OCI-LY7 (cell line): ENCODE results near the gene ZMAT5. TPM values are rescaled to one million over a fixed set of nuclear protein-coding genes. Genes with fewer than 3 reads are reported as not detected.

Source experiments
- BruUV-seq: library from RNA; stranded (reverse); fragments of 400-500 nt; replicated peaks from 2 replicates; lab custom pipeline; 2021; lab: Mats Ljungman, UMichigan
- CTCF ChIA-PET: fragments of 300-600 bp; sonication (Branson Sonifier 250); formaldehyde crosslinking; loops from one replicate; lab custom pipeline; 2022; ENCODE audit warnings: antibody characterized with exemption; ENCODE audit not compliant: unreplicated experiment; lab: Charles Lee
- POLR2A ChIA-PET: fragments of 300-600 bp; sonication (Branson Sonifier 250); formaldehyde crosslinking; loops from one replicate; lab custom pipeline; 2022; ENCODE audit warnings: antibody characterized with exemption; lab: Charles Lee
- DNase-seq: peaks from one replicate; pipeline ENCODE4 v3.0.0-alpha.2; 2015; ENCODE audit warnings: low spot score
- H2AFZ ChIP-seq: fragments of 200-600 bp; sonication (generic), shearing (Covaris generic); 2 replicates; pipeline ENCODE4 v1.6.1; 2014; ENCODE audit warnings: mild to moderate bottlenecking, antibody characterized with exemption, low read length, moderate library complexity
- H3K27ac ChIP-seq: fragments of 200-600 bp; sonication (generic); 2 replicates; pipeline ENCODE4 v1.5.1; 2014; ENCODE audit warnings: mixed run types, low read depth, mild to moderate bottlenecking, moderate library complexity, low read length, inconsistent platforms; ENCODE audit not compliant: poor library complexity, severe bottlenecking
- H3K36me3 ChIP-seq: fragments of 200-600 bp; sonication (generic); 2 replicates; pipeline ENCODE4 v1.6.1; 2014; ENCODE audit warnings: mild to moderate bottlenecking, antibody characterized with exemption, low read length, moderate library complexity, mixed read lengths; ENCODE audit not compliant: insufficient read depth
- H3K4me1 ChIP-seq: fragments of 200-600 bp; sonication (generic); 2 replicates; pipeline ENCODE4 v1.5.1; 2014; ENCODE audit warnings: mild to moderate bottlenecking, low read length; ENCODE audit not compliant: insufficient read depth, poor library complexity, severe bottlenecking
- H3K4me2 ChIP-seq: fragments of 200-600 bp; sonication (generic); 2 replicates; pipeline ENCODE4 v1.6.1; 2014; ENCODE audit warnings: mild to moderate bottlenecking, low read length
- H3K4me3 ChIP-seq: fragments of 200-600 bp; sonication (generic); 2 replicates; pipeline ENCODE4 v1.5.1; 2014; ENCODE audit warnings: mild to moderate bottlenecking, low read depth, low read length; ENCODE audit not compliant: poor library complexity, severe bottlenecking
- H3K79me2 ChIP-seq: fragments of 200-600 bp; sonication (generic); 2 replicates; pipeline ENCODE4 v1.6.1; 2016; ENCODE audit warnings: low read depth, mild to moderate bottlenecking, low read length, moderate library complexity, mixed read lengths; ENCODE audit not compliant: insufficient read depth
- H3K9me2 ChIP-seq: fragments of 200-600 bp; sonication (generic); 2 replicates; pipeline ENCODE4 v1.6.1; 2016; ENCODE audit warnings: mild to moderate bottlenecking, low read length, mixed read lengths; ENCODE audit not compliant: insufficient read depth
- H3K9me3 ChIP-seq: fragments of 200-600 bp; sonication (generic); 2 replicates; pipeline ENCODE4 v1.6.1; 2014; ENCODE audit warnings: mild to moderate bottlenecking, mixed run types, low read length, mixed read lengths
- H4K20me1 ChIP-seq: fragments of 200-600 bp; sonication (generic); 2 replicates; pipeline ENCODE4 v1.6.1; 2014; ENCODE audit warnings: mild to moderate bottlenecking, antibody characterized with exemption, low read length, moderate library complexity, mixed read lengths; ENCODE audit not compliant: insufficient read depth
- EZH2phosphoT487 ChIP-seq: fragments of 200-600 bp; sonication (generic); IDR thresholded peaks from 2 replicates; pipeline ENCODE4 v1.6.1; 2018; ENCODE audit warnings: low read depth, borderline replicate concordance, mild to moderate bottlenecking, mixed run types, antibody characterized with exemption, low read length, moderate library complexity, mixed read lengths
- intact Hi-C: fragments of 100-400 bp; cut with micrococcal nuclease; formaldehyde crosslinking; loops from one replicate; pipeline ENCODE4 v1.10.0; 2022; ENCODE audit not compliant: unreplicated experiment
- total RNA-seq, 2 experiments: library from RNA; depleted of rRNA in 1 of 2; stranded (reverse); fragments of >200 nt in 1 of 2; shearing (Covaris generic) in 1 of 2; gene quantifications; 2 replicates each; pipeline ENCODE4 v1.2.3, GENCODE V29; 2014 to 2022
- TF ChIP-seq, protein P1 (sequence below): fragments of 200-600 bp; sonication (generic); conservative IDR thresholded peaks from 2 replicates; pipeline ENCODE4 v1.5.1; 2014; ENCODE audit warnings: mild to moderate bottlenecking, antibody characterized with exemption, low read length, moderate library complexity, mixed read lengths

The ZMAT5 gene
- total RNA-seq, 2 experiments from 2014 or later = 19.1 to 21.2 TPM

DNA sequence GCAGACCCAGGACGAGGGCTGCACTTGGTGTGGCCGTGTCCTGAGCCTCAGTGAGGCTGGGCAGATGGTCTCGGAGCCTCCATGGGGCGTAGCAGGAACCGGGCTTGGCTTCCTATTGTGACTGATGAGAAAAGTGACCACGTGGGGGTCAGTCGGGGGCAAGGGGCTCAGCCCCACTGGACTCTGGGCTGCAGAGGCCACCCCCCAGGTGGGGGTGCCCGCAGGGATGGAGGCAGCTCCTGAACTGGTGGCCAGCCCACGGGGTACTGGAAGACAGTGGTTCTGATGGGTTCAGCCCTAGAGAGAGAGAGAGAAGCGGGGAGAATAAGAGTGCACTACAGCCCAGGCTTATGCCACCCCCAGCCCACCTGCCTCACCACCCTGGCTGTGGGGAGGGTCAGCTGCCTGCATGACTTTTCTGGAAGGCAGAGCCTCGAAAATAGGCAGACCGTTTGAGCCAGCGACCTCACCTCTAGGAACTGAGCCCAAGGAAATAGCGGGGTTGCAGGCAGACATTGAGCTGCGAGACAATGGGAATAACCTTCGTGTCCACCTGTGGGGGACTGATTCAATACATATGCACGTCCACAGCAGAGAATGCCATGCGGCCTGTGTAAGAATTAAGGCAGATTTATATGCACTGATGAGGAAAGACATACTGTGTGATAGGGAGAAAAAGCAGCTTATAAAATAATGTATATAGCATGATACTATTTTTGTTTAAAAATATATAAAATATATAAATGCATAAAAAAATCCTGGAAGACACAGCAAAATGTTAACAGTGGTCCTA is 35.6 kb downstream of the ZMAT5 start:
- Histone ChIP-seq H3K27ac (no peak overlapping the region), H3K4me3 (no peak overlapping the region), H3K9me3 (no peaks in the 10 kb centered on the region), H3K9me2 (no peaks in the 10 kb centered on the region), H4K20me1 (no peaks in the 10 kb centered on the region), H2AFZ (no peak overlapping the region), H3K4me1 (no peaks in the 10 kb centered on the region), H3K36me3 (no peaks in the 10 kb centered on the region), H3K4me2 (no peak overlapping the region), H3K79me2 (no peaks in the 10 kb centered on the region)
- ChIA-PET CTCF (no interaction called here), POLR2A (no interaction called here)
- intact Hi-C loops = no loop called here
- TF ChIP-seq EZH2phosphoT487 = no peak
- TF ChIP-seq, protein P1, sequence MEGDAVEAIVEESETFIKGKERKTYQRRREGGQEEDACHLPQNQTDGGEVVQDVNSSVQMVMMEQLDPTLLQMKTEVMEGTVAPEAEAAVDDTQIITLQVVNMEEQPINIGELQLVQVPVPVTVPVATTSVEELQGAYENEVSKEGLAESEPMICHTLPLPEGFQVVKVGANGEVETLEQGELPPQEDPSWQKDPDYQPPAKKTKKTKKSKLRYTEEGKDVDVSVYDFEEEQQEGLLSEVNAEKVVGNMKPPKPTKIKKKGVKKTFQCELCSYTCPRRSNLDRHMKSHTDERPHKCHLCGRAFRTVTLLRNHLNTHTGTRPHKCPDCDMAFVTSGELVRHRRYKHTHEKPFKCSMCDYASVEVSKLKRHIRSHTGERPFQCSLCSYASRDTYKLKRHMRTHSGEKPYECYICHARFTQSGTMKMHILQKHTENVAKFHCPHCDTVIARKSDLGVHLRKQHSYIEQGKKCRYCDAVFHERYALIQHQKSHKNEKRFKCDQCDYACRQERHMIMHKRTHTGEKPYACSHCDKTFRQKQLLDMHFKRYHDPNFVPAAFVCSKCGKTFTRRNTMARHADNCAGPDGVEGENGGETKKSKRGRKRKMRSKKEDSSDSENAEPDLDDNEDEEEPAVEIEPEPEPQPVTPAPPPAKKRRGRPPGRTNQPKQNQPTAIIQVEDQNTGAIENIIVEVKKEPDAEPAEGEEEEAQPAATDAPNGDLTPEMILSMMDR = no peak
- no TSS peak for BruUV-seq
- DNase-seq = no peak

DNA sequence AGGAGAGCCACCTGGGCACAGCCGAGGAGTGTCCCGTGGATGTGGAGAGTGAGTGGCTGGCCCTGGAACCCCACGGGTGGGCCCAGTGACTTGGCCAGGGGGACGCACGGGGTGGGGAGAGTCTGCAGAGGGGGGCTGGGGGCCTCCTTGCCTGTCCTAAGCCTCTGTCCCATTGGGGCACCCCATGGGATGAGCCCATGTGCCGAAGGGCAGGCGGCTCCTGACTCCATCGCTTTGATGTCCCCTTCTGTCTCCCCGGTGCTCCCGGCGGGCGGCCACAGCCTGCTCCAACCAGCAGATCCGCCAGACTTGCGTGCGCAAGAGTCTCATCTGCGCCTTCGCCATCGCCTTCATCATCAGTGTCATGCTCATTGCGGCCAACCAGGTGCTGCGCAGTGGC is 37.6 kb downstream of the ZMAT5 start:
- Histone ChIP-seq H3K4me1 (no peaks in the 10 kb centered on the region), H3K4me2 (no peak overlapping the region), H2AFZ (no peak overlapping the region), H3K9me2 (no peaks in the 10 kb centered on the region), H3K27ac (no peak overlapping the region), H3K36me3 (no peaks in the 10 kb centered on the region), H3K79me2 (no peaks in the 10 kb centered on the region), H4K20me1 (no peaks in the 10 kb centered on the region), H3K4me3 (no peak overlapping the region), H3K9me3 (no peaks in the 10 kb centered on the region)
- DNase-seq = no peak
- BruUV-seq = no TSS peak
- POLR2A ChIA-PET = no interaction called here
- intact Hi-C loops = no loop called here
- TF ChIP-seq EZH2phosphoT487 = no peak
- TF ChIP-seq, protein P1 = no peak
- CTCF ChIA-PET = no interaction called here

DNA sequence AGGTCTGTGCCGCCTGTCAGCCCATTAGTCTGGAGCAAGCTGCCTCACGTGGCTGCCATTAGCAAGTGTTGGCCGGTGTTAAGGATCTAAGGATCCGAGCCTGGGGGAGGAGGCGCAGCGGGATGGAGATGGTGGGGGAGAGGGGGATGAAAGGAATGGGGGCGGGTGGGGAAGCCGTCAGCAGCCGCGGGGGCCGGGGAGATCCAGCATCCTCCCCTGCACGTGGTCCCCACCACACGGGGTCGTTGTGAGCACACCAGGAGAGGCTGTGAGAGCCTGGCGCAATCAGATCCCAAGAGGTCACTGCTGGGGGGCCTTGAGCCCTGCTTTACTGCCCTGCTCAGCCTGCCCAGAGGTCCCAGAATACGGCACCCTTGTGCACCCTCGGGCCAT is 39.7 kb downstream of the ZMAT5 start:
- Histone ChIP-seq H3K4me2 (no peak overlapping the region), H3K79me2 (no peaks in the 10 kb centered on the region), H3K36me3 (no peaks in the 10 kb centered on the region), H3K9me2 (no peaks in the 10 kb centered on the region), H3K4me1 (no peaks in the 10 kb centered on the region), H4K20me1 (no peaks in the 10 kb centered on the region), H3K9me3 (no peaks in the 10 kb centered on the region), H2AFZ (no peak overlapping the region), H3K4me3 (no peak overlapping the region), H3K27ac (no peak overlapping the region)
- intact Hi-C loops = loop anchor here (1.0 kb wide), 1 partner anchor 278 kb away; no protein-coding TSS in a partner anchor
- no peak for TF ChIP-seq EZH2phosphoT487
- TF ChIP-seq, protein P1 = peak; percentile 58
- CTCF ChIA-PET = no interaction called here
- peak; percentile 30 for DNase-seq
- POLR2A ChIA-PET = no interaction called here
- BruUV-seq = no TSS peak
